Endothelial cell of umbilical vein (primary cell): ENCODE results near the gene ITPR2. TPM values are rescaled to one million over a fixed set of nuclear protein-coding genes. Genes with fewer than 3 reads are reported as not detected.

ENCODE experiments used
- BruUV-seq: library from RNA; stranded (reverse); fragments of 400-500 nt; replicated peaks from 2 replicates; lab custom pipeline; 2021; lab: Mats Ljungman, UMichigan
- CTCF ChIA-PET: fragments of 300-600, 350-600 bp; sonication (Branson Sonifier 250); formaldehyde crosslinking; loops from one replicate; lab custom pipeline; 2021; ENCODE audit warnings: antibody characterized with exemption, inconsistent platforms; lab: Charles Lee
- POLR2A ChIA-PET: fragments of 300-600, 350-600 bp; sonication (Branson Sonifier 250); formaldehyde crosslinking; loops from one replicate; lab custom pipeline; 2021; ENCODE audit warnings: antibody characterized with exemption, inconsistent platforms; lab: Charles Lee
- DNase-seq: peaks from one replicate; pipeline ENCODE4 v3.0.0-alpha.2; 2011; ENCODE audit warnings: low read depth, low spot score
- FAIRE-seq: peaks from 2 replicates; lab custom pipeline; 2011; peaks lifted over from hg19 to GRCh38; lab: Jason Lieb, UNC
- H2AFZ ChIP-seq: 2 replicates; pipeline ENCODE4 v1.6.0; 2012; ENCODE audit warnings: low read depth, low read length, control low read depth, inconsistent platforms
- H3K27ac ChIP-seq: 2 replicates; pipeline ENCODE4 v1.5.1; 2011; ENCODE audit warnings: low read depth, mild to moderate bottlenecking, control low read depth, low read length, moderate library complexity; ENCODE audit not compliant: insufficient read depth
- H3K27me3 ChIP-seq, 2 experiments: 2 replicates each; pipeline versions ENCODE4 v1.6.0 to v1.6.1; 2011; ENCODE audit warnings: low read length in 2 of 2, mixed read lengths in 1 of 2; ENCODE audit not compliant: control insufficient read depth in 2 of 2, insufficient read depth in 2 of 2
- H3K36me3 ChIP-seq, 2 experiments: 2 replicates in 1 of 2; 3 replicates in 1 of 2; pipeline ENCODE4 v1.5.1; 2011; ENCODE audit warnings: low read length in 2 of 2, mild to moderate bottlenecking in 1 of 2, moderate library complexity in 1 of 2; ENCODE audit not compliant: control insufficient read depth in 2 of 2, insufficient read depth in 2 of 2; ENCODE audit errors: extremely low read depth in 1 of 2
- H3K4me1 ChIP-seq: 3 replicates; pipeline ENCODE4 v1.5.1; 2011; ENCODE audit warnings: mild to moderate bottlenecking, low read length; ENCODE audit not compliant: control insufficient read depth, insufficient read depth; ENCODE audit errors: extremely low read depth
- H3K4me2 ChIP-seq: 2 replicates; pipeline ENCODE4 v1.6.1; 2011; ENCODE audit warnings: low read length, control low read depth, mixed read lengths; ENCODE audit not compliant: insufficient read depth
- H3K4me3 ChIP-seq, 3 experiments: fragments of 200-600 bp in 1 of 3; sonication (generic), shearing (Covaris generic) in 1 of 3; replicated peaks in 1 of 3; 2 replicates each; pipeline ENCODE4 v1.5.1; 2011 to 2016; ENCODE audit warnings: control low read depth in 3 of 3, low read length in 3 of 3, mild to moderate bottlenecking in 2 of 3, inconsistent platforms in 1 of 3, low read depth in 1 of 3, moderate library complexity in 1 of 3; ENCODE audit not compliant: insufficient read depth in 1 of 3
- H3K79me2 ChIP-seq: 2 replicates; pipeline ENCODE4 v1.6.0; 2012; ENCODE audit warnings: low read length, inconsistent platforms; ENCODE audit not compliant: control insufficient read depth, insufficient read depth
- H3K9ac ChIP-seq: replicated peaks from 2 replicates; pipeline ENCODE3; 2011; ENCODE audit warnings: low read length, control low read depth; ENCODE audit not compliant: insufficient read depth; ENCODE audit errors: extremely low read depth
- H3K9me1 ChIP-seq: replicated peaks from 3 replicates; pipeline ENCODE4 v1.6.0; 2011; ENCODE audit warnings: mild to moderate bottlenecking, low read length; ENCODE audit not compliant: control insufficient read depth, insufficient read depth; ENCODE audit errors: extremely low read depth
- H3K9me3 ChIP-seq: replicated peaks from 2 replicates; pipeline ENCODE4 v1.5.1; 2012; ENCODE audit warnings: low read length, inconsistent platforms; ENCODE audit not compliant: control insufficient read depth, insufficient read depth
- H4K20me1 ChIP-seq: replicated peaks from 2 replicates; pipeline ENCODE3; 2011; ENCODE audit warnings: mild to moderate bottlenecking, low read length; ENCODE audit not compliant: control insufficient read depth, insufficient read depth; ENCODE audit errors: extremely low read depth
- EZH2 ChIP-seq: IDR thresholded peaks from 2 replicates; pipeline ENCODE4 v1.6.1; 2012; ENCODE audit warnings: borderline replicate concordance, low read depth, mild to moderate bottlenecking, moderate library complexity, low read length, inconsistent platforms; ENCODE audit not compliant: severe bottlenecking
- FOS ChIP-seq: IDR thresholded peaks from 2 replicates; pipeline ENCODE4 v1.6.1; 2011; ENCODE audit warnings: mild to moderate bottlenecking, low read length, moderate library complexity, borderline replicate concordance; ENCODE audit not compliant: insufficient read depth
- GATA2 ChIP-seq: IDR thresholded peaks from 2 replicates; pipeline ENCODE4 v1.7.0; 2011; ENCODE audit warnings: low read depth, mild to moderate bottlenecking, moderate library complexity, mixed read lengths, low read length; ENCODE audit not compliant: insufficient read length, insufficient read depth
- JUN ChIP-seq: IDR thresholded peaks from 2 replicates; pipeline ENCODE4 v1.6.1; 2011; ENCODE audit warnings: borderline replicate concordance, low read depth; ENCODE audit not compliant: insufficient read length, insufficient read depth
- MYC ChIP-seq: IDR thresholded peaks from one replicate; pipeline ENCODE4 v1.6.1; 2011; ENCODE audit warnings: mild to moderate bottlenecking, low read depth, low read length
- POLR2A ChIP-seq: IDR thresholded peaks from 2 replicates; pipeline ENCODE4 v1.6.1; 2012; ENCODE audit warnings: low read depth, mild to moderate bottlenecking, control low read depth, low read length
- POLR2AphosphoS5 ChIP-seq: IDR thresholded peaks from 2 replicates; pipeline ENCODE4 v1.6.1; 2012; ENCODE audit warnings: low read depth, mild to moderate bottlenecking, control low read depth, low read length, moderate library complexity; ENCODE audit not compliant: insufficient read depth
- dilution Hi-C: fragments of 300-500 bp; cut with MboI; formaldehyde crosslinking; loops from one replicate; pipeline ENCODE4 v1.15.0; 2019; ENCODE audit warnings: low sequenced_read_pairs; ENCODE audit not compliant: extremely low pct_ligation_motif_present
- intact Hi-C: fragments of 100-400 bp; cut with micrococcal nuclease; formaldehyde crosslinking; loops from one replicate; pipeline ENCODE4 v1.10.0; 2022
- polyA plus RNA-seq, 4 experiments: library from polyadenylated mRNA; depleted of rRNA in 3 of 4; stranded (reverse) in 3 of 4; unstranded in 1 of 4; fragments of >200 nt; gene quantifications; 2 replicates each; pipeline versions ENCODE4 v1.2.1 to v1.2.3, GENCODE V29; 2011 to 2012; ENCODE audit warnings: missing spikeins in 1 of 4
- total RNA-seq: library from RNA; stranded (reverse); gene quantifications from 2 replicates; pipeline ENCODE4 v1.2.3, GENCODE V29; 2021
- TF ChIP-seq, protein P1 (sequence below): IDR thresholded peaks from 2 replicates; pipeline ENCODE4 v1.6.1; 2011; ENCODE audit not compliant: insufficient read depth, insufficient read length

Gene ITPR2
- total and polyA plus RNA-seq, 2 donors (not counting 3 experiments of a cell fraction or from before 2014, with no cell fraction given): 16.2 to 86.8 TPM

DNA sequence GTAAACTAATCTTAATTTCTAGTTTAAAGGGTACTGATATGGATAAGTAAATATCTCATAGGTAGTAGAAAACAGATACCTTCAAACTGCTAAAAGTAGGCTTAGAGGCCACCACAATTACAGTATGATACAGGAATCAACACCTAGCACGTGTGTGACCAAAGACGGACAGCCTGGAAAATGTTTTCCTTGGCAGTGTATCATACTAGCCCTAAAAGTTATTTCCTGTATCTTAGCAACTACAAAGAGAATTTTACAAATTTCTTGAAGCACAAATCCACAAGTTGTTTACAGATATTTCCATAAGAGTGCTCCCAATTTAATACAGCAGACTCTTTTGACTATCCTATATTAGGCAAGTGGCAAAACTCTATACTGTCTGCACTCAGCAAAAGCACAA lies 106.0 kb downstream of the ITPR2 start:
- Histone ChIP-seq H3K27ac (no peak overlapping the region), H4K20me1 (no peaks in the 10 kb centered on the region), H3K4me1 (peaks cover 65% of the 10 kb centered on the region), H3K9me3 (no peaks in the 10 kb centered on the region), H3K4me2 (peak overlapping the region; percentile 8), H3K79me2 (peaks cover 16% of the 10 kb centered on the region), H3K27me3 (no peaks in the 10 kb centered on the region), H3K36me3 (no peaks in the 10 kb centered on the region), H3K4me3 (no peak overlapping the region), H3K9me1 (no peaks in the 10 kb centered on the region), H3K9ac (no peak overlapping the region), H2AFZ (no peak overlapping the region)
- no TSS peak for BruUV-seq
- CTCF ChIA-PET: no interaction called here
- TF ChIP-seq, protein P1, sequence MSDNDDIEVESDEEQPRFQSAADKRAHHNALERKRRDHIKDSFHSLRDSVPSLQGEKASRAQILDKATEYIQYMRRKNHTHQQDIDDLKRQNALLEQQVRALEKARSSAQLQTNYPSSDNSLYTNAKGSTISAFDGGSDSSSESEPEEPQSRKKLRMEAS: peak; percentile 22
- TF ChIP-seq POLR2AphosphoS5 (no peak), GATA2 (no peak), JUN (no peak), FOS (no peak)
- FAIRE-seq (no peak), DNase-seq (peak; percentile 73)
- dilution Hi-C loops (no loop called here), intact Hi-C loops (no loop called here)
- POLR2A ChIA-PET: no interaction called here

DNA sequence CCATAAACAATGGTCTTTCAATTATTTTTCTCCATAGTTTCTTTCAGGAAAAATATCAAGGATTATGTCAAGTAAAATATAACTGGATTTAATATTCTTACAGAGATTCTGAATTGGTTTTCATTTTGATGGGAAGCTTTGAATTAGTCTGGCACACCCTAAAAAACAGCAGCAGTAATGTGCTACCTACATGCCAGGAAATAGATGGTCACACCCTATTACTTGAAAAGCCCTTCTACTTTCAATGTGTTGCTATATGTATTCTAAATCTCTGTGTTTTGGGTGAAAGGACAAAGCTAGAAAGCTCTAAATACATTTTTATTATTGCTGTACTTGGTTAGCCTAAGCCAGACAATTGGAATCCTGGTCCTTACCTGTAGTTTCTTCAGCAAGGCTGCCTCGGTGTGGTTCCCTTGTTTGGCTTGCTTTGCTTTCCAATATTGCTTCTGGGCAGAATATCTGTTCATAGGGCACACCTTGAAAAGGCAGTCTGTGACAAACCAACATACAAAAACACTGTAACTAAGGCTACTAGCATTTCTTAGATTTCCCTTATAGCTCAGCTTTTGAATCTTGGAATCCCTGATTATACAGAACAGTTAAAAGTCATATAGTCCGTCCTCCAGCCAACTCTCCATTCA lies 107.6 kb downstream of the ITPR2 start:
- Histone ChIP-seq H3K27ac (no peak overlapping the region), H3K4me2 (no peak overlapping the region), H3K36me3 (peaks cover 1 to 4% of the 10 kb centered on the region in 2 experiments), H4K20me1 (no peaks in the 10 kb centered on the region), H3K9me1 (no peaks in the 10 kb centered on the region), H3K9ac (no peak overlapping the region), H3K9me3 (no peaks in the 10 kb centered on the region), H3K4me1 (peaks cover 55% of the 10 kb centered on the region), H2AFZ (no peak overlapping the region), H3K4me3 (no peak overlapping the region), H3K79me2 (peaks cover 16% of the 10 kb centered on the region), H3K27me3 (no peaks in the 10 kb centered on the region)
- dilution Hi-C loops (no loop called here), intact Hi-C loops (no loop called here)
- FAIRE-seq: no peak
- BruUV-seq: no TSS peak
- DNase-seq: no peak
- POLR2A ChIA-PET: no interaction called here
- TF ChIP-seq GATA2: no peak
- TF ChIP-seq EZH2: no peak
- no peak for TF ChIP-seq POLR2AphosphoS5
- TF ChIP-seq MYC: no peak
- TF ChIP-seq, protein P1: no peak
- no peak for TF ChIP-seq POLR2A
- TF ChIP-seq FOS: no peak
- CTCF ChIA-PET: interaction anchor here (1.3 kb wide), 1 partner anchor 24 kb away, joined by 3 read pairs; no protein-coding TSS in a partner anchor
